Left lung (tissue), 10 donors: ENCODE measurements around the gene TLR2. TPM values are rescaled to one million over a fixed set of nuclear protein-coding genes. Genes with fewer than 3 reads are reported as not detected.

Experiments used
- ATAC-seq: fragments of 200-7000 bp; cut with Tn5 transposase; one replicate; pipeline ENCODE4 v1.9.1; 2020; ENCODE audit warnings: moderate library complexity
- DNase-seq, 4 donors: peaks; one replicate each; pipeline ENCODE4 v3.0.0-alpha.2; 2013 to 2020
- H3K27ac ChIP-seq, 2 donors: fragments of 200-600 bp; sonication (generic) in 1 of 2; one replicate each; pipeline versions ENCODE4 v1.5.0 to v1.8.0; 2020 to 2021
- H3K27me3 ChIP-seq, 2 donors: fragments of 200-600 bp; sonication (generic) in 1 of 2; one replicate each; pipeline versions ENCODE4 v1.5.0 to v1.8.0; 2020 to 2021
- H3K36me3 ChIP-seq, 2 donors: fragments of 200-600 bp; sonication (generic) in 1 of 2; one replicate each; pipeline versions ENCODE4 v1.5.0 to v1.8.0; 2020 to 2021
- H3K4me1 ChIP-seq, 2 donors: fragments of 200-600 bp; one replicate each; pipeline ENCODE4 v1.8.0; 2021
- H3K4me3 ChIP-seq, 2 donors: fragments of 200-600 bp; sonication (generic) in 1 of 2; one replicate each; pipeline versions ENCODE4 v1.5.0 to v1.8.0; 2020 to 2021; ENCODE audit warnings: mild to moderate bottlenecking in 1 of 2
- H3K9me3 ChIP-seq, 2 donors: fragments of 200-600 bp; sonication (generic) in 1 of 2; one replicate each; pipeline versions ENCODE4 v1.5.0 to v1.8.0; 2020 to 2021
- CTCF ChIP-seq, 2 donors: fragments of 200-600 bp; sonication (generic) in 1 of 2; IDR thresholded peaks; one replicate each; pipeline versions ENCODE4 v1.5.0 to v1.8.0; 2021; ENCODE audit warnings: antibody characterized with exemption in 2 of 2
- intact Hi-C, 2 donors: fragments of 100-400 bp; cut with DNase I; formaldehyde crosslinking; loops; one replicate each; pipeline versions ENCODE4 v1.11.2 to v1.14.2; 2022
- polyA plus RNA-seq, 6 donors: library from polyadenylated mRNA; unstranded; fragments of 120-200 nt; gene quantifications; one replicate each; pipeline ENCODE4 v1.2.1, GENCODE V29; 2013; ENCODE audit not compliant: insufficient read length in 6 of 6
- total RNA-seq, 2 donors: library from RNA; stranded (reverse); fragmentation: NEBNext Ultra II Directional; extraction: Animal tissue kit (Norgen Biotek cat#: 25700); gene quantifications; one replicate each; pipeline ENCODE4 v1.2.1, GENCODE V29; 2021
- donor health status: DM: no; HTN: yes; CAD: no.
- donor health status: DM: no; HTN: no; CAD: no.

The TLR2 gene
- total and polyA plus RNA-seq, 8 donors: 19.5 to 170 (median 39.0) TPM

GRCh38 chr4:153649572-153649991 is 34.5 kb upstream of the TLR2 start:
- H3K36me3 ChIP-seq: no peaks in the 10 kb centered on the region
- DNase-seq: no peak
- H3K27me3 ChIP-seq: no peaks in the 10 kb centered on the region
- ATAC-seq: no peak
- intact Hi-C loops: no loop called here
- H3K4me3 ChIP-seq: no peak overlapping the region
- peaks cover 6 to 72% of the 10 kb centered on the region in 2 donors for H3K4me1 ChIP-seq
- peaks cover 0 to 5% of the 10 kb centered on the region in 2 donors for H3K9me3 ChIP-seq
- no peak for TF ChIP-seq CTCF (IDR thresholded peaks at IDR 0.05)
- peak overlapping the region in 1 of 2 donors; percentile 97 for H3K27ac ChIP-seq

- Histone ChIP-seq H3K27me3 (no peaks in the 10 kb centered on the region), H3K27ac (peak overlapping the region; percentile 75 to 97), H3K4me3 (no peak overlapping the region), H3K9me3 (no peaks in the 10 kb centered on the region), H3K36me3 (no peaks in the 10 kb centered on the region), H3K4me1 (peaks cover 6 to 71% of the 10 kb centered on the region in 2 donors)
- DNase-seq (no peak), ATAC-seq (no peak)
- no peak for TF ChIP-seq CTCF (IDR thresholded peaks at IDR 0.05)
- intact Hi-C loops: no loop called here
These were observed 33.0 kb upstream of the TLR2 start for GRCh38 chr4:153651116-153651515.

GRCh38 chr4:153651587-153651986 is 32.5 kb upstream of the TLR2 start:
- Histone ChIP-seq H3K27me3 (no peaks in the 10 kb centered on the region), H3K36me3 (no peaks in the 10 kb centered on the region), H3K4me3 (peak overlapping the region in 1 of 2 donors; percentile 3), H3K9me3 (no peaks in the 10 kb centered on the region), H3K27ac (peak overlapping the region; percentile 75 to 97), H3K4me1 (peaks cover 6 to 71% of the 10 kb centered on the region in 2 donors)
- intact Hi-C loops: no loop called here
- ATAC-seq: peak; percentile 75
- no peak for TF ChIP-seq CTCF (IDR thresholded peaks at IDR 0.05)
- DNase-seq: peak in 2 of 4 donors; percentile 82 to 84

- Histone ChIP-seq H3K27ac (peak overlapping the region; percentile 75 to 97), H3K4me3 (peak overlapping the region in 1 of 2 donors; percentile 37), H3K9me3 (no peaks in the 10 kb centered on the region), H3K36me3 (no peaks in the 10 kb centered on the region), H3K4me1 (peaks cover 6 to 71% of the 10 kb centered on the region in 2 donors), H3K27me3 (no peaks in the 10 kb centered on the region)
- no peak for TF ChIP-seq CTCF (IDR thresholded peaks at IDR 0.05)
- intact Hi-C loops: no loop called here
- ATAC-seq (peak; percentile 40), DNase-seq (no peak)
These were observed 31.9 kb upstream of the TLR2 start for GRCh38 chr4:153652051-153652784.

- ATAC-seq: no peak
- no peaks in the 10 kb centered on the region for H3K36me3 ChIP-seq
- no peak for DNase-seq
- no peaks in the 10 kb centered on the region for H3K27me3 ChIP-seq
- no peak for TF ChIP-seq CTCF (IDR thresholded peaks at IDR 0.05)
- H3K4me3 ChIP-seq: peak overlapping the region in 1 of 2 donors; percentile 37
- intact Hi-C loops: no loop called here
- H3K27ac ChIP-seq: peak overlapping the region; percentile 71 to 97
- H3K4me1 ChIP-seq: peaks cover 7 to 74% of the 10 kb centered on the region in 2 donors
- no peaks in the 10 kb centered on the region for H3K9me3 ChIP-seq
These were observed 29.0 kb upstream of the TLR2 start for GRCh38 chr4:153655002-153655541.
